Neural cell (in vitro differentiated cells): ENCODE data around the gene SPATA2. TPM values are rescaled to one million over a fixed set of nuclear protein-coding genes. Genes with fewer than 3 reads are reported as not detected.

ENCODE experiments used
- H2AFZ ChIP-seq: fragments of 200-600, 300-800 bp; sonication (generic), shearing (Covaris generic); 2 replicates; pipeline ENCODE4 v1.6.0; 2014; ENCODE audit warnings: low read depth, mild to moderate bottlenecking, antibody characterized with exemption, low read length, moderate library complexity
- H3F3A ChIP-seq: fragments of 200-600 bp; shearing (Covaris generic); 2 replicates; pipeline ENCODE4 v1.6.1; 2016; ENCODE audit warnings: mild to moderate bottlenecking, moderate library complexity, mixed read lengths, antibody characterized with exemption, low read length; ENCODE audit not compliant: insufficient read depth, poor library complexity, severe bottlenecking
- H3K27ac ChIP-seq: fragments of 200-600, 300-800 bp; sonication (generic), shearing (Covaris generic); 2 replicates; pipeline ENCODE4 v1.5.1; 2014; ENCODE audit warnings: mild to moderate bottlenecking, low read length, moderate library complexity
- H3K27me3 ChIP-seq: fragments of 300-800, 200-600 bp; sonication (generic), shearing (Covaris generic); 2 replicates; pipeline ENCODE4 v1.6.0; 2014; ENCODE audit warnings: mild to moderate bottlenecking, low read depth, low read length, moderate library complexity; ENCODE audit not compliant: insufficient read depth
- H3K36me3 ChIP-seq: fragments of 300-800, 200-600 bp; sonication (generic), shearing (Covaris generic); 2 replicates; pipeline ENCODE4 v1.5.1; 2014; ENCODE audit warnings: mild to moderate bottlenecking, antibody characterized with exemption, low read length, moderate library complexity; ENCODE audit not compliant: insufficient read depth
- H3K4me2 ChIP-seq: fragments of 300-800, 200-600 bp; sonication (generic), shearing (Covaris generic); 2 replicates; pipeline ENCODE4 v1.6.0; 2014; ENCODE audit warnings: mild to moderate bottlenecking, low read length
- H3K4me3 ChIP-seq: fragments of 300-800, 200-600 bp; sonication (generic), shearing (Covaris generic); 2 replicates; pipeline ENCODE4 v1.5.1; 2014; ENCODE audit warnings: mild to moderate bottlenecking, low read length, moderate library complexity
- H3K79me2 ChIP-seq: fragments of 200-600 bp; shearing (Covaris generic); replicated peaks from 2 replicates; pipeline ENCODE4 v1.6.0; 2014; ENCODE audit warnings: mild to moderate bottlenecking, low read length, moderate library complexity; ENCODE audit not compliant: insufficient read depth
- H3K9ac ChIP-seq: fragments of 300-800, 200-600 bp; sonication (generic), shearing (Covaris generic); 2 replicates; pipeline ENCODE4 v1.6.1; 2016; ENCODE audit warnings: mild to moderate bottlenecking, low read length, mixed read lengths
- H3K9me2 ChIP-seq: fragments of 200-600 bp; shearing (Covaris generic); 2 replicates; pipeline ENCODE4 v1.6.1; 2016; ENCODE audit warnings: mild to moderate bottlenecking, low read length, mixed read lengths; ENCODE audit not compliant: insufficient read depth
- H3K9me3 ChIP-seq: fragments of 200-600, 300-800 bp; sonication (generic), shearing (Covaris generic); 2 replicates; pipeline ENCODE4 v1.6.1; 2016; ENCODE audit warnings: mild to moderate bottlenecking, mixed run types, low read length, moderate library complexity, mixed read lengths
- H4K20me1 ChIP-seq: fragments of 200-600 bp; shearing (Covaris generic); 2 replicates; pipeline ENCODE4 v1.6.1; 2016; ENCODE audit warnings: mild to moderate bottlenecking, mixed run types; ENCODE audit not compliant: insufficient read depth
- EP300 ChIP-seq: fragments of 450-650 bp; conservative IDR thresholded peaks from 2 replicates; pipeline ENCODE4 v1.6.1; 2014; ENCODE audit warnings: antibody characterized with exemption, mild to moderate bottlenecking, moderate library complexity; ENCODE audit not compliant: poor library complexity, severe bottlenecking
- EZH2 ChIP-seq: fragments of 200-600, 300-800 bp; shearing (Covaris generic), sonication (generic); IDR thresholded peaks from 2 replicates; pipeline ENCODE4 v1.6.1; 2014; ENCODE audit warnings: antibody characterized with exemption, low read length, borderline replicate concordance, mild to moderate bottlenecking; ENCODE audit not compliant: insufficient read depth, poor library complexity, severe bottlenecking
- MXI1 ChIP-seq: fragments of 450-650 bp; conservative IDR thresholded peaks from 2 replicates; pipeline ENCODE4 v1.6.1; 2014; ENCODE audit warnings: antibody characterized with exemption, mild to moderate bottlenecking; ENCODE audit not compliant: poor library complexity, severe bottlenecking
- POLR2AphosphoS5 ChIP-seq: IDR thresholded peaks from 2 replicates; pipeline ENCODE4 v1.6.1; 2012
- RAD21 ChIP-seq: fragments of 450-650 bp; conservative IDR thresholded peaks from 2 replicates; pipeline ENCODE4 v1.6.1; 2014; ENCODE audit warnings: antibody characterized with exemption, mild to moderate bottlenecking, moderate library complexity
- REST ChIP-seq: IDR thresholded peaks from 2 replicates; pipeline ENCODE4 v1.6.1; 2012; ENCODE audit warnings: borderline replicate concordance
- SMC3 ChIP-seq: fragments of 450-650 bp; conservative IDR thresholded peaks from 2 replicates; pipeline ENCODE4 v1.6.1; 2014; ENCODE audit warnings: antibody characterized with exemption, mild to moderate bottlenecking, moderate library complexity; ENCODE audit not compliant: poor library complexity
- TAF1 ChIP-seq: IDR thresholded peaks from 2 replicates; pipeline ENCODE4 v1.6.1; 2012; ENCODE audit warnings: low read depth
- polyA plus RNA-seq: library from polyadenylated mRNA; depleted of rRNA; stranded (reverse); fragments of >200 nt; gene quantifications from 2 replicates; pipeline ENCODE4 v1.2.3, GENCODE V29; 2014
- TF ChIP-seq, protein P1 (sequence below): fragments of 450-650 bp; IDR thresholded peaks from 2 replicates; pipeline ENCODE4 v1.5.1; 2014; ENCODE audit warnings: antibody characterized with exemption, mild to moderate bottlenecking, moderate library complexity; ENCODE audit not compliant: poor library complexity, severe bottlenecking

SPATA2 gene
- polyA plus RNA-seq, 1 donor from 2014 or later = 1.7 TPM

DNA sequence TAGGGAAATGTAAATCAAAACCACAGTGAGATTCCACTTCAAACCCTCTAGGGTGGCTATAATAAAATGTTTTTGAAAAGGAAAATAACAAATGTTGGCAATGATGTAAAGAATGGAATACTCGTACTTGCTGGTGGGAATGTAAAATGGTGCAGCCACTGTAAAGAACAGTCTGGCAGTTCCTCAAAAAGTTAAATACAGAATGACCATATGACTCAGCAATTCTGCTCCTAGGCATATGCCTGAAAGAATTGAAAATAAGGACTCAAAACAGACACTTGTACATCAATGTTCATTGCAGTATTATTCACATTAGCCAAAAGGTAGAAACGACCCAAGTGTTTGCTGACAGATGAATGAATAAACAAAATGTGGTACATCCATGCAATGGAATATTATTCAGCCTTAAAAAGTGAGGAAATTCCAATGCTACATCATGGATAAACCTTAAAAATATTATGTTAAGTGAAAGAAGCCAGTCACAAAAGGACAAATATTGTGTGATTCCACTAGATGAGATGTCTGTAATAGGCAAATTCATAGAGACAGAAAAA is 10.6 kb upstream of the SPATA2 start:
- no peak overlapping the region for H3K4me2 ChIP-seq
- no peaks in the 10 kb centered on the region for H3K36me3 ChIP-seq
- no peaks in the 10 kb centered on the region for H3K27me3 ChIP-seq
- no peaks in the 10 kb centered on the region for H3K9me2 ChIP-seq
- no peak overlapping the region for H3K4me3 ChIP-seq
- no peak for TF ChIP-seq EZH2
- no peak for TF ChIP-seq EP300
- no peak for TF ChIP-seq RAD21
- TF ChIP-seq SMC3 = no peak
- TF ChIP-seq REST = no peak
- TF ChIP-seq POLR2AphosphoS5 = no peak
- TF ChIP-seq TAF1 = no peak
- no peak for TF ChIP-seq MXI1
- TF ChIP-seq, protein P1, sequence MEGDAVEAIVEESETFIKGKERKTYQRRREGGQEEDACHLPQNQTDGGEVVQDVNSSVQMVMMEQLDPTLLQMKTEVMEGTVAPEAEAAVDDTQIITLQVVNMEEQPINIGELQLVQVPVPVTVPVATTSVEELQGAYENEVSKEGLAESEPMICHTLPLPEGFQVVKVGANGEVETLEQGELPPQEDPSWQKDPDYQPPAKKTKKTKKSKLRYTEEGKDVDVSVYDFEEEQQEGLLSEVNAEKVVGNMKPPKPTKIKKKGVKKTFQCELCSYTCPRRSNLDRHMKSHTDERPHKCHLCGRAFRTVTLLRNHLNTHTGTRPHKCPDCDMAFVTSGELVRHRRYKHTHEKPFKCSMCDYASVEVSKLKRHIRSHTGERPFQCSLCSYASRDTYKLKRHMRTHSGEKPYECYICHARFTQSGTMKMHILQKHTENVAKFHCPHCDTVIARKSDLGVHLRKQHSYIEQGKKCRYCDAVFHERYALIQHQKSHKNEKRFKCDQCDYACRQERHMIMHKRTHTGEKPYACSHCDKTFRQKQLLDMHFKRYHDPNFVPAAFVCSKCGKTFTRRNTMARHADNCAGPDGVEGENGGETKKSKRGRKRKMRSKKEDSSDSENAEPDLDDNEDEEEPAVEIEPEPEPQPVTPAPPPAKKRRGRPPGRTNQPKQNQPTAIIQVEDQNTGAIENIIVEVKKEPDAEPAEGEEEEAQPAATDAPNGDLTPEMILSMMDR = no peak
- H3F3A ChIP-seq = no peaks in the 10 kb centered on the region
- no peak overlapping the region for H2AFZ ChIP-seq
- no peaks in the 10 kb centered on the region for H3K79me2 ChIP-seq
- H3K27ac ChIP-seq = no peak overlapping the region
- no peaks in the 10 kb centered on the region for H4K20me1 ChIP-seq
- H3K9me3 ChIP-seq = no peaks in the 10 kb centered on the region
- no peak overlapping the region for H3K9ac ChIP-seq

GRCh38 chr20:49924247-49924646 is 8.9 kb upstream of the SPATA2 start:
- Histone ChIP-seq H3F3A (no peaks in the 10 kb centered on the region), H4K20me1 (no peaks in the 10 kb centered on the region), H3K79me2 (no peaks in the 10 kb centered on the region), H3K36me3 (no peaks in the 10 kb centered on the region), H2AFZ (no peak overlapping the region), H3K9me2 (no peaks in the 10 kb centered on the region), H3K4me3 (no peak overlapping the region), H3K27ac (no peak overlapping the region), H3K9ac (no peak overlapping the region), H3K4me2 (no peak overlapping the region), H3K27me3 (no peaks in the 10 kb centered on the region), H3K9me3 (no peaks in the 10 kb centered on the region)
- no peak for TF ChIP-seq EZH2
